CD4-positive, CD25-positive, alpha-beta regulatory T cell (primary cell): ENCODE measurements around the gene MUC5AC. TPM values are rescaled to one million over a fixed set of nuclear protein-coding genes. Genes with fewer than 3 reads are reported as not detected.
A peak's percentile ranks its signal among the peaks of the same experiment; 100 is the strongest.
"Not testable (repeated sequence)": the region's sequence is repeated elsewhere in the genome, so short reads cannot be mapped to it uniquely, and the experiment has no call there.

ENCODE experiments used
- ATAC-seq, 2 donors: fragments of 150-1000 bp; cut with Tn5 transposase; one replicate each; pipeline ENCODE4 v1.10.0; 2021; ENCODE audit warnings: low read depth in 2 of 2, moderate number of reproducible peaks in 2 of 2, moderate library complexity in 1 of 2
- DNase-seq, 3 donors: peaks; one replicate each; pipeline versions ENCODE4 v3.0.0 to v3.0.0-alpha.2; 2012 to 2022; ENCODE audit warnings: mixed read lengths in 1 of 3
- H3K27ac ChIP-seq: one replicate; pipeline ENCODE4 v1.7.0; 2013; ENCODE audit warnings: mild to moderate bottlenecking, low read length; ENCODE audit not compliant: insufficient read depth, poor library complexity, severe bottlenecking
- H3K27me3 ChIP-seq: one replicate; pipeline ENCODE4 v1.7.0; 2013; ENCODE audit warnings: low read length; ENCODE audit not compliant: control insufficient read depth, insufficient read depth
- H3K36me3 ChIP-seq: one replicate; pipeline ENCODE4 v1.7.0; 2013; ENCODE audit warnings: mild to moderate bottlenecking, low read length, moderate library complexity; ENCODE audit not compliant: control insufficient read depth, insufficient read depth
- H3K4me1 ChIP-seq: 2 replicates; pipeline ENCODE4 v1.7.0; 2013; ENCODE audit warnings: mild to moderate bottlenecking, low read length; ENCODE audit not compliant: insufficient read depth, control insufficient read depth, poor library complexity, severe bottlenecking
- H3K4me3 ChIP-seq: one replicate; pipeline ENCODE4 v1.7.0; 2013; ENCODE audit warnings: low read depth, mild to moderate bottlenecking, low read length, moderate library complexity
- H3K9me3 ChIP-seq, 2 experiments: 1 replicate in 1 of 2; 2 replicates in 1 of 2; pipeline ENCODE4 v1.7.0; 2013; ENCODE audit warnings: low read length in 2 of 2, mild to moderate bottlenecking in 1 of 2, moderate library complexity in 1 of 2; ENCODE audit not compliant: control insufficient read depth in 2 of 2
- H3K27ac Mint-ChIP-seq, 3 donors: one replicate each; pipeline ENCODE4 v1.8.0; 2020 to 2022; ENCODE audit warnings: mild to moderate bottlenecking in 3 of 3, mixed read lengths in 3 of 3, moderate library complexity in 2 of 3
- H3K27me3 Mint-ChIP-seq: one replicate; pipeline ENCODE4 v1.8.0; 2022; ENCODE audit warnings: mild to moderate bottlenecking, mixed read lengths
- H3K36me3 Mint-ChIP-seq: one replicate; pipeline ENCODE4 v1.8.0; 2020; ENCODE audit warnings: mixed read lengths
- H3K4me1 Mint-ChIP-seq, 4 donors: one replicate each; pipeline ENCODE4 v1.8.0; 2020 to 2022; ENCODE audit warnings: mixed read lengths in 4 of 4, mild to moderate bottlenecking in 1 of 4
- H3K4me3 Mint-ChIP-seq, 4 donors: one replicate each; pipeline ENCODE4 v1.8.0; 2020 to 2022; ENCODE audit warnings: mild to moderate bottlenecking in 4 of 4, mixed read lengths in 4 of 4, moderate library complexity in 3 of 4
- H3K9me3 Mint-ChIP-seq, 7 donors: one replicate each; pipeline ENCODE4 v1.8.0; 2020 to 2022; ENCODE audit warnings: mixed read lengths in 7 of 7, mild to moderate bottlenecking in 3 of 7, moderate library complexity in 2 of 7
- polyA plus RNA-seq, 4 donors: library from polyadenylated mRNA; unstranded; fragments of 300-500 nt; fragmentation: Illumina TruSeq; gene quantifications; one replicate each; pipeline ENCODE4 v1.2.3, GENCODE V29; 2021
- total RNA-seq: library from RNA; stranded (reverse); gene quantifications from one replicate; pipeline ENCODE4 v1.2.3, GENCODE V29; 2022

The MUC5AC gene
- total and polyA plus RNA-seq, 5 donors from 2014 or later, result not detected

- no peak overlapping the region for H3K4me3 Mint-ChIP-seq
- H3K36me3 Mint-ChIP-seq, result no peaks in the 10 kb centered on the region
- DNase-seq, result no peak
- no peak overlapping the region for H3K27ac Mint-ChIP-seq
- no peak for ATAC-seq
- no peaks in the 10 kb centered on the region for H3K4me1 Mint-ChIP-seq
- H3K27me3 Mint-ChIP-seq, result no peaks in the 10 kb centered on the region
- no peaks in the 10 kb centered on the region for H3K9me3 ChIP-seq
- no peaks in the 10 kb centered on the region for H3K27me3 ChIP-seq
- H3K4me1 ChIP-seq, result no peaks in the 10 kb centered on the region
- H3K4me3 ChIP-seq, result no peak overlapping the region
- H3K36me3 ChIP-seq, result no peaks in the 10 kb centered on the region
- H3K9me3 Mint-ChIP-seq, result peaks cover 0 to 3% (median 0%) of the 10 kb centered on the region in 7 donors
- H3K27ac ChIP-seq, result no peak overlapping the region
These were observed 80.1 kb downstream of the MUC5AC start for GRCh38 chr11:1237851-1238250.

DNA sequence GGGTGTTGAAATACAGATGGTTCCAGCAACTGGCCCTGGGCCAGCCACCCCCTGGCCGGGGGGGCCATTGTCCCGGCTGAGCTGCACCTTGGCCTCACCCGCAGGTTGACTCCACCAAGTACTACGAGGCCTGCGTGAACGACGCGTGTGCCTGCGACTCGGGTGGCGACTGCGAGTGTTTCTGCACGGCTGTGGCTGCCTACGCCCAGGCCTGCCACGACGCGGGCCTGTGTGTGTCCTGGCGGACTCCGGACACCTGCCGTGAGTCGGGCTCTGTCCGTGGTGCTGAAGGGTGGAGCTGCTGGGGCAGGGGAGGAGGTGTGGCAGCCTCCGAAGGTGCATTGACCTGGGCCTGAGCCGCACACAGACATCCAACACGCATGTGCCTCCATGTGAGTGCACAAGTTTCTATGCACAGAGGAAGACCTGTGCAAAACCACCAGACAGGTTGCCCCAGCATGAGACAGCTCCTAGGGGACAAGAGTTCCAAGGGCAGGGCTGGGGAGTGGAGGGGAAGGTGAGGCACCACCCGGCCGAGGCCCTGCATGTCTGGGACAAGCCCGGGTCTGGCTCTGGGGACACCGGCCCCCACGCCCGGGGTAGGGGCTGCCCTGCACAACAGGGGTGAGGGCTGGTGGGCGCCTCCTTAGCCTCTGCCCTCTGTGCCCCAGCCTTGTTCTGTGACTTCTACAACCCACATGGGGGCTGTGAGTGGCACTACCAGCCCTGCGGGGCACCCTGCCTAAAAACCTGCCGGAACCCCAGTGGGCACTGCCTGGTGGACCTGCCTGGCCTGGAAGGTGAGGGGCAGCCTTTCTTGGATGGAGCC lies 81.2 kb downstream of the MUC5AC start:
- H3K27me3 ChIP-seq, result no peaks in the 10 kb centered on the region
- Mint-ChIP-seq H3K27ac (no peak overlapping the region), H3K9me3 (peaks cover 0 to 3% (median 0%) of the 10 kb centered on the region in 7 donors), H3K4me1 (no peaks in the 10 kb centered on the region), H3K4me3 (no peak overlapping the region), H3K27me3 (no peaks in the 10 kb centered on the region), H3K36me3 (no peaks in the 10 kb centered on the region)
- H3K36me3 ChIP-seq, result no peaks in the 10 kb centered on the region
- H3K9me3 ChIP-seq, result no peaks in the 10 kb centered on the region
- no peak overlapping the region for H3K4me3 ChIP-seq
- H3K4me1 ChIP-seq, result no peaks in the 10 kb centered on the region
- ATAC-seq (no peak), DNase-seq (no peak)
- H3K27ac ChIP-seq, result no peak overlapping the region

DNA sequence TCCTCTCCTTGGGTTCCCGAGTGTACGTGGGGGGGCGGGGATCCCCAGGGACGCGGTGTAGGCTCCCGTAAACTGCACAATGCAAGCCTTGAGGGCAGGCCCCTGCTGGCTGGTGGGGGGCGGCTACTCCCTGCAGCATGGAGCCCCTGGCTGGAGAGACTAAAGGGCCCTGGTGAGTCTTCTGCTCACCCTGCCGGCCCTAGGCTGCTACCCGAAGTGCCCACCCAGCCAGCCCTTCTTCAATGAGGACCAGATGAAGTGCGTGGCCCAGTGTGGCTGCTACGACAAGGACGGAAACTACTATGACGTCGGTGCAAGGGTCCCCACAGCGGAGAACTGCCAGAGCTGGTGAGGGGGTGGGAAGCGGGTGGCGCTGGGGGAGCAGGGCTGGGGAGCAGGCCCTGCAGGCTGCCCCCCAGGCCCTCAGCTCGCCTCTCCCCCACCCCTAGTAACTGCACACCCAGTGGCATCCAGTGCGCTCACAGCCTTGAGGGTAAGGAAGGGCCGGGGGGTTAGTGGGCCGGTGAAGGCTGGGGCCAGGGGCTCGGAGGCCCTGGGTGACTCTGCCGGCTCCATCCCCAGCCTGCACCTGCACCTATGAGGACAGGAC lies 81.9 kb downstream of the MUC5AC start:
- H3K9me3 ChIP-seq, result no peaks in the 10 kb centered on the region
- H3K27me3 ChIP-seq, result no peaks in the 10 kb centered on the region
- no peak overlapping the region for H3K27ac Mint-ChIP-seq
- no peaks in the 10 kb centered on the region for H3K4me1 Mint-ChIP-seq
- H3K36me3 Mint-ChIP-seq, result no peaks in the 10 kb centered on the region
- H3K4me3 ChIP-seq, result no peak overlapping the region
- H3K27me3 Mint-ChIP-seq, result no peaks in the 10 kb centered on the region
- H3K27ac ChIP-seq, result no peak overlapping the region
- no peaks in the 10 kb centered on the region for H3K36me3 ChIP-seq
- peaks cover 0 to 3% (median 0%) of the 10 kb centered on the region in 7 donors for H3K9me3 Mint-ChIP-seq
- no peak overlapping the region for H3K4me3 Mint-ChIP-seq
- DNase-seq, result no peak
- no peak for ATAC-seq
- H3K4me1 ChIP-seq, result no peaks in the 10 kb centered on the region

- ATAC-seq (no peak), DNase-seq (no peak)
- Mint-ChIP-seq H3K4me3 (no peak overlapping the region), H3K27me3 (no peaks in the 10 kb centered on the region), H3K27ac (no peak overlapping the region), H3K4me1 (no peaks in the 10 kb centered on the region), H3K36me3 (no peaks in the 10 kb centered on the region), H3K9me3 (peaks cover 0 to 3% (median 0%) of the 10 kb centered on the region in 7 donors)
- Histone ChIP-seq H3K4me1 (no peaks in the 10 kb centered on the region), H3K9me3 (no peaks in the 10 kb centered on the region), H3K4me3 (no peak overlapping the region), H3K27ac (no peak overlapping the region), H3K27me3 (no peaks in the 10 kb centered on the region), H3K36me3 (no peaks in the 10 kb centered on the region)
These were observed 83.0 kb downstream of the MUC5AC start for GRCh38 chr11:1240771-1241170.

DNA sequence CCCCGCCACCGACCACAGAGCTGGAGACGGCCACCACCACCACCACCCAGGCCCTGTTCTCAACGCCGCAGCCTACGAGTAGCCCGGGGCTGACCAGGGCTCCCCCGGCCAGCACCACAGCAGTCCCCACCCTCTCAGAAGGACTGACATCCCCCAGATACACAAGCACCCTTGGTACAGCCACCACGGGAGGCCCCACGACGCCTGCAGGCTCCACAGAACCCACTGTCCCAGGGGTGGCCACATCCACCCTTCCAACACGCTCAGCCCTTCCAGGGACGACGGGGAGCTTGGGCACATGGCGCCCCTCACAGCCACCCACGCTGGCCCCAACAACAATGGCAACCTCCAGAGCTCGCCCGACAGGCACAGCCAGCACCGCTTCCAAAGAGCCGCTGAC lies 84.0 kb downstream of the MUC5AC start:
- Mint-ChIP-seq H3K27ac (peak overlapping the region in 1 of 3 donors; percentile 57), H3K4me1 (no peaks in the 10 kb centered on the region), H3K9me3 (peaks cover 0 to 3% (median 0%) of the 10 kb centered on the region in 7 donors)

DNA sequence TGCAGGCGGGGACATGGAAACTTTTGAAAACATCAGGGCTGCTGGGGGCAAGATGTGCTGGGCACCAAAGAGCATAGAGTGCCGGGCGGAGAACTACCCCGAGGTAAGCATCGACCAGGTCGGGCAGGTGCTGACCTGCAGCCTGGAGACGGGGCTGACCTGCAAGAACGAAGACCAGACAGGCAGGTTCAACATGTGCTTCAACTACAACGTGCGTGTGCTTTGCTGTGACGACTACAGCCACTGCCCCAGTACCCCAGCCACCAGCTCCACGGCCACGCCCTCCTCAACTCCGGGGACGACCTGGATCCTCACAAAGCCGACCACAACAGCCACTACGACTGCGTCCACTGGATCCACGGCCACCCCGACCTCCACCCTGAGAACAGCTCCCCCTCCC lies 84.5 kb downstream of the MUC5AC start:
- H3K27ac Mint-ChIP-seq, result no peak overlapping the region
- H3K27me3 Mint-ChIP-seq, result no peaks in the 10 kb centered on the region
- Histone ChIP-seq H3K9me3 (no peaks in the 10 kb centered on the region), H3K36me3 (no peaks in the 10 kb centered on the region), H3K27me3 (no peaks in the 10 kb centered on the region), H3K4me1 (no peaks in the 10 kb centered on the region), H3K4me3 (no peak overlapping the region), H3K27ac (no peak overlapping the region)
- DNase-seq, result no peak
- H3K9me3 Mint-ChIP-seq, result peaks cover 0 to 3% (median 0%) of the 10 kb centered on the region in 7 donors
- ATAC-seq, result no peak
- H3K4me3 Mint-ChIP-seq, result peak overlapping the region in 1 of 4 donors; percentile 32
- no peaks in the 10 kb centered on the region for H3K36me3 Mint-ChIP-seq
- no peaks in the 10 kb centered on the region for H3K4me1 Mint-ChIP-seq

More for the DNA sequence above, 84.0 kb downstream of the MUC5AC start:
- no peak for ATAC-seq
- Histone ChIP-seq H3K27ac (no peak overlapping the region), H3K4me3 (no peak overlapping the region), H3K36me3 (no peaks in the 10 kb centered on the region), H3K9me3 (no peaks in the 10 kb centered on the region), H3K27me3 (no peaks in the 10 kb centered on the region), H3K4me1 (no peaks in the 10 kb centered on the region)
- no peak for DNase-seq
- Mint-ChIP-seq H3K36me3 (no peaks in the 10 kb centered on the region), H3K27me3 (no peaks in the 10 kb centered on the region), H3K4me3 (no peak overlapping the region)

DNA sequence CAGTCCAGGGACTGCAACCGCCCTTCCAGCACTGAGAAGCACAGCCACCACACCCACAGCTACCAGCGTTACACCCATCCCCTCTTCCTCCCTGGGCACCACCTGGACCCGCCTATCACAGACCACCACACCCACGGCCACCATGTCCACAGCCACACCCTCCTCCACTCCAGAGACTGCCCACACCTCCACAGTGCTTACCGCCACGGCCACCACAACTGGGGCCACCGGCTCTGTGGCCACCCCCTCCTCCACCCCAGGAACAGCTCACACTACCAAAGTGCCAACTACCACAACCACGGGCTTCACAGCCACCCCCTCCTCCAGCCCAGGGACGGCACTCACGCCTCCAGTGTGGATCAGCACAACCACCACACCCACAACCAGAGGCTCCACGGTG lies 85.0 kb downstream of the MUC5AC start:
- not testable (repeated sequence) for H3K9me3 ChIP-seq, DNase-seq, H3K4me1 Mint-ChIP-seq, H3K27me3 ChIP-seq, H3K4me3 Mint-ChIP-seq, H3K9me3 Mint-ChIP-seq, H3K27me3 Mint-ChIP-seq, H3K36me3 ChIP-seq, H3K36me3 Mint-ChIP-seq, H3K27ac ChIP-seq, H3K4me3 ChIP-seq, H3K4me1 ChIP-seq, ATAC-seq, H3K27ac Mint-ChIP-seq

GRCh38 chr11:1243521-1243920 lies 85.8 kb downstream of the MUC5AC start:
- not testable (repeated sequence) for H3K27ac ChIP-seq, H3K4me1 Mint-ChIP-seq, H3K27ac Mint-ChIP-seq, H3K4me3 Mint-ChIP-seq, H3K9me3 ChIP-seq, H3K27me3 Mint-ChIP-seq, H3K36me3 ChIP-seq, H3K4me1 ChIP-seq, H3K27me3 ChIP-seq, H3K36me3 Mint-ChIP-seq, ATAC-seq, DNase-seq, H3K9me3 Mint-ChIP-seq, H3K4me3 ChIP-seq
